Measurements from ENCODE around the gene SCNN1B.

SCNN1B gene

GRCh38 chr16:23318639-23319038, 16.5 kb downstream of the SCNN1B start:
- Mint-ChIP-seq H3K4me3 (no peak overlapping the region), H3K4me1 (ENCODE audit: low read depth in 2 of 2) (no peaks in the 10 kb centered on the region), H3K36me3 (ENCODE audit: insufficient read depth) (no peaks in the 10 kb centered on the region), H3K27ac (no peak overlapping the region), H3K27me3 (peaks cover 5 to 9% of the 10 kb centered on the region in 2 donors), H3K9me3 (no peaks in the 10 kb centered on the region)
- ATAC-seq (replicated peaks): no peak
- no peak for DNase-seq

GRCh38 chr16:23319861-23320615, 17.9 kb downstream of the SCNN1B start:
- no peaks in the 10 kb centered on the region for H3K4me1 Mint-ChIP-seq (ENCODE audit: low read depth in 2 of 2)
- H3K27me3 Mint-ChIP-seq: peaks cover 5 to 15% of the 10 kb centered on the region in 2 donors
- DNase-seq (no peak), ATAC-seq (replicated peaks) (no peak)
- no peaks in the 10 kb centered on the region for H3K9me3 Mint-ChIP-seq
- no peak overlapping the region for H3K27ac Mint-ChIP-seq
- no peaks in the 10 kb centered on the region for H3K36me3 Mint-ChIP-seq (ENCODE audit: insufficient read depth)
- H3K4me3 Mint-ChIP-seq: no peak overlapping the region

GRCh38 chr16:23320693-23321092, 18.6 kb downstream of the SCNN1B start:
- ATAC-seq (replicated peaks) (no peak), DNase-seq (no peak)
- Mint-ChIP-seq H3K4me1 (ENCODE audit: low read depth in 2 of 2) (no peaks in the 10 kb centered on the region), H3K27me3 (peaks cover 10 to 22% of the 10 kb centered on the region in 2 donors), H3K27ac (no peak overlapping the region), H3K4me3 (no peak overlapping the region), H3K9me3 (no peaks in the 10 kb centered on the region), H3K36me3 (ENCODE audit: insufficient read depth) (no peaks in the 10 kb centered on the region)

GRCh38 chr16:23321206-23321875, 19.2 kb downstream of the SCNN1B start:
- H3K4me1 Mint-ChIP-seq (ENCODE audit: low read depth in 2 of 2): no peaks in the 10 kb centered on the region
- peaks cover 11 to 22% of the 10 kb centered on the region in 2 donors for H3K27me3 Mint-ChIP-seq
- H3K36me3 Mint-ChIP-seq (ENCODE audit: insufficient read depth): no peaks in the 10 kb centered on the region
- ATAC-seq (replicated peaks) (no peak), DNase-seq (no peak)
- H3K27ac Mint-ChIP-seq: no peak overlapping the region
- H3K9me3 Mint-ChIP-seq: no peaks in the 10 kb centered on the region
- H3K4me3 Mint-ChIP-seq: no peak overlapping the region

- Mint-ChIP-seq H3K9me3 (no peaks in the 10 kb centered on the region), H3K36me3 (ENCODE audit: insufficient read depth) (no peaks in the 10 kb centered on the region), H3K27me3 (peaks cover 16 to 27% of the 10 kb centered on the region in 2 donors), H3K4me3 (no peak overlapping the region), H3K27ac (no peak overlapping the region), H3K4me1 (ENCODE audit: low read depth in 2 of 2) (no peaks in the 10 kb centered on the region)
- ATAC-seq (replicated peaks): no peak
- DNase-seq: no peak
Measured at GRCh38 chr16:23323224-23324030, 21.3 kb downstream of the SCNN1B start.

GRCh38 chr16:23324727-23325126, 22.6 kb downstream of the SCNN1B start:
- Mint-ChIP-seq H3K9me3 (no peaks in the 10 kb centered on the region), H3K27ac (no peak overlapping the region), H3K36me3 (ENCODE audit: insufficient read depth) (no peaks in the 10 kb centered on the region), H3K4me3 (no peak overlapping the region), H3K27me3 (peaks cover 16 to 28% of the 10 kb centered on the region in 2 donors), H3K4me1 (ENCODE audit: low read depth in 2 of 2) (no peaks in the 10 kb centered on the region)
- DNase-seq: no peak
- ATAC-seq (replicated peaks): no peak

- Mint-ChIP-seq H3K4me3 (no peak overlapping the region), H3K27ac (no peak overlapping the region), H3K27me3 (peaks cover 11 to 29% of the 10 kb centered on the region in 2 donors), H3K4me1 (ENCODE audit: low read depth in 2 of 2) (no peaks in the 10 kb centered on the region), H3K36me3 (ENCODE audit: insufficient read depth) (no peaks in the 10 kb centered on the region), H3K9me3 (no peaks in the 10 kb centered on the region)
- DNase-seq (no peak), ATAC-seq (replicated peaks) (no peak)
Measured at GRCh38 chr16:23327836-23328235, 25.7 kb downstream of the SCNN1B start.

- peaks cover 21 to 34% of the 10 kb centered on the region in 2 donors for H3K27me3 Mint-ChIP-seq
- no peaks in the 10 kb centered on the region for H3K4me1 Mint-ChIP-seq (ENCODE audit: low read depth in 2 of 2)
- H3K4me3 Mint-ChIP-seq: no peak overlapping the region
- H3K9me3 Mint-ChIP-seq: no peaks in the 10 kb centered on the region
- no peaks in the 10 kb centered on the region for H3K36me3 Mint-ChIP-seq (ENCODE audit: insufficient read depth)
- H3K27ac Mint-ChIP-seq: no peak overlapping the region
- no peak for DNase-seq
- no peak for ATAC-seq (replicated peaks)
Measured at GRCh38 chr16:23330161-23330560, 28.1 kb downstream of the SCNN1B start.

- DNase-seq (no peak), ATAC-seq (replicated peaks) (no peak)
- Mint-ChIP-seq H3K36me3 (ENCODE audit: insufficient read depth) (no peaks in the 10 kb centered on the region), H3K9me3 (no peaks in the 10 kb centered on the region), H3K27ac (no peak overlapping the region), H3K4me1 (ENCODE audit: low read depth in 2 of 2) (peaks cover under 1% of the 10 kb centered on the region in 2 donors), H3K4me3 (no peak overlapping the region), H3K27me3 (peaks cover 18 to 32% of the 10 kb centered on the region in 2 donors)
Measured at GRCh38 chr16:23330583-23331249, 28.6 kb downstream of the SCNN1B start.

- Mint-ChIP-seq H3K27ac (no peak overlapping the region), H3K36me3 (ENCODE audit: insufficient read depth) (no peaks in the 10 kb centered on the region), H3K9me3 (no peaks in the 10 kb centered on the region), H3K4me1 (ENCODE audit: low read depth in 2 of 2) (peaks cover 4 to 5% of the 10 kb centered on the region in 2 donors), H3K27me3 (peaks cover 15 to 36% of the 10 kb centered on the region in 2 donors), H3K4me3 (no peak overlapping the region)
- no peak for DNase-seq
- ATAC-seq (replicated peaks): no peak
Measured at GRCh38 chr16:23333034-23333579, 31.0 kb downstream of the SCNN1B start.

- ATAC-seq (replicated peaks) (no peak), DNase-seq (no peak)
- H3K4me1 Mint-ChIP-seq (ENCODE audit: low read depth in 2 of 2): peaks cover 4 to 5% of the 10 kb centered on the region in 2 donors
- peaks cover 15 to 36% of the 10 kb centered on the region in 2 donors for H3K27me3 Mint-ChIP-seq
- H3K4me3 Mint-ChIP-seq: no peak overlapping the region
- no peak overlapping the region for H3K27ac Mint-ChIP-seq
- H3K36me3 Mint-ChIP-seq (ENCODE audit: insufficient read depth): no peaks in the 10 kb centered on the region
- H3K9me3 Mint-ChIP-seq: no peaks in the 10 kb centered on the region
Measured at GRCh38 chr16:23333831-23334456, 31.8 kb downstream of the SCNN1B start.

GRCh38 chr16:23334457-23334853, 32.4 kb downstream of the SCNN1B start:
- H3K9me3 Mint-ChIP-seq: no peaks in the 10 kb centered on the region
- peaks cover 15 to 36% of the 10 kb centered on the region in 2 donors for H3K27me3 Mint-ChIP-seq
- H3K27ac Mint-ChIP-seq: no peak overlapping the region
- peaks cover 4 to 5% of the 10 kb centered on the region in 2 donors for H3K4me1 Mint-ChIP-seq (ENCODE audit: low read depth in 2 of 2)
- H3K4me3 Mint-ChIP-seq: no peak overlapping the region
- DNase-seq (no peak), ATAC-seq (replicated peaks) (no peak)
- H3K36me3 Mint-ChIP-seq (ENCODE audit: insufficient read depth): no peaks in the 10 kb centered on the region
